Adipose tissue (tissue), 3 donors: ENCODE results near the gene LOC101059915.
"Not testable (repeated sequence)": the region's sequence is repeated elsewhere in the genome, so short reads cannot be mapped to it uniquely, and the experiment has no call there.

Source experiments
- H3K27ac ChIP-seq: one replicate; pipeline ENCODE4 v1.5.1; 2013; ENCODE audit warnings: low read depth, low read length
- WGBS, 3 donors: extraction: QIAGEN DNeasy Blood & Tissue Kit; methylation state at CpG; one replicate each; pipeline ENCODE4 v1.1.7; 2013; 5-methylcytosine and 5-hydroxymethylcytosine counted together
- donor health status: healthy with polysubstance abuse.
- donor health status: Bipolar disorder and iron deficiency.
- donor health status: healthy.

The LOC101059915 gene

GRCh38 chrX:71665747-71666146 lies 1.6 kb upstream of the LOC101059915 start:
- H3K27ac ChIP-seq = no peak overlapping the region
- WGBS, 3 donors = 54 to 68% (median 58%) methylated on average over 10 of the region's 10 CpGs

GRCh38 chrX:71666240-71667223 lies 814 bp upstream of the LOC101059915 start:
- WGBS, 3 donors = 91 to 96% (median 95%) methylated on average over 44 to 48 of the region's 48 CpGs
- no peak overlapping the region for H3K27ac ChIP-seq

GRCh38 chrX:71668248-71668595 lies 876 bp downstream of the LOC101059915 start:
- 93 to 96% (median 95%) methylated on average over 12 to 16 of the region's 16 CpGs for WGBS, 3 donors
- H3K27ac ChIP-seq = no peak overlapping the region

GRCh38 chrX:71669492-71669891 lies 2.1 kb downstream of the LOC101059915 start:
- 54 to 64% (median 57%) methylated on average over 13 of the region's 13 CpGs for WGBS, 3 donors
- H3K27ac ChIP-seq = no peak overlapping the region

- 26 to 35% (median 27%) methylated on average over 9 to 10 of the region's 10 CpGs for WGBS, 3 donors
- not testable (repeated sequence) for H3K27ac ChIP-seq
These were observed 2.6 kb downstream of the LOC101059915 start for GRCh38 chrX:71669947-71670346.

- H3K27ac ChIP-seq = no peak overlapping the region
- WGBS, 3 donors = 41 to 69% (median 59%) methylated on average over 9 to 12 of the region's 12 CpGs
These were observed 3.9 kb downstream of the LOC101059915 start for GRCh38 chrX:71671043-71671780.

GRCh38 chrX:71671938-71672337 lies 4.6 kb downstream of the LOC101059915 start:
- WGBS, 3 donors = 86 to 96% (median 90%) methylated on average over 7 to 11 of the region's 11 CpGs
- H3K27ac ChIP-seq = no peak overlapping the region

GRCh38 chrX:71675636-71676035 lies 8.3 kb downstream of the LOC101059915 start:
- WGBS, 3 donors = 96 to 98% (median 97%) methylated on average over 20 to 23 of the region's 23 CpGs
- H3K27ac ChIP-seq = not testable (repeated sequence)

GRCh38 chrX:71676068-71676795 lies 8.9 kb downstream of the LOC101059915 start:
- 90 to 93% (median 90%) methylated on average over 18 to 37 of the region's 43 CpGs for WGBS, 3 donors

GRCh38 chrX:71677195-71677594 lies 9.8 kb downstream of the LOC101059915 start:
- WGBS, 3 donors = 73 to 92% (median 83%) methylated on average over 2 to 4 of the region's 6 CpGs
- H3K27ac ChIP-seq = not testable (repeated sequence)

More at GRCh38 chrX:71676068-71676795, 8.9 kb downstream of the LOC101059915 start:
- H3K27ac ChIP-seq = not testable (repeated sequence)

GRCh38 chrX:71679575-71680207 lies 12.3 kb downstream of the LOC101059915 start:
- WGBS, 3 donors = 88 to 96% (median 96%) methylated on average over 4 of the region's 4 CpGs

GRCh38 chrX:71696641-71697465 lies 29.5 kb downstream of the LOC101059915 start:
- WGBS, 3 donors = no CpG with 5 or more reads among the region's 24 CpGs
- not testable (repeated sequence) for H3K27ac ChIP-seq

More at GRCh38 chrX:71679575-71680207, 12.3 kb downstream of the LOC101059915 start:
- H3K27ac ChIP-seq = no peak overlapping the region

- not testable (repeated sequence) for H3K27ac ChIP-seq
- no CpG with 5 or more reads among the region's 17 CpGs for WGBS, 3 donors
These were observed 30.3 kb downstream of the LOC101059915 start for GRCh38 chrX:71697466-71698298.

GRCh38 chrX:71698299-71699022 lies 31.1 kb downstream of the LOC101059915 start:
- H3K27ac ChIP-seq = not testable (repeated sequence)
- no CpG with 5 or more reads among the region's 12 CpGs for WGBS, 3 donors

GRCh38 chrX:71699023-71699344 lies 31.6 kb downstream of the LOC101059915 start:
- no CpG with 5 or more reads among the region's 4 CpGs for WGBS, 3 donors
- H3K27ac ChIP-seq = not testable (repeated sequence)

- no CpG with 5 or more reads among the region's 12 CpGs for WGBS, 3 donors
- not testable (repeated sequence) for H3K27ac ChIP-seq
These were observed 35.5 kb downstream of the LOC101059915 start for GRCh38 chrX:71702853-71703252.
